Liver (tissue), 9 donors: ENCODE measurements around the gene ITPKB. TPM values are rescaled to one million over a fixed set of nuclear protein-coding genes. Genes with fewer than 3 reads are reported as not detected.

Experiments used
- DNase-seq: peaks from one replicate; pipeline ENCODE4 v3.0.0-alpha.2; 2017; ENCODE audit warnings: low spot score
- H3K27ac ChIP-seq, 2 donors: one replicate each; pipeline ENCODE4 v1.7.0; 2013; ENCODE audit warnings: inconsistent platforms in 2 of 2, low read length in 2 of 2, control low read depth in 1 of 2, low read depth in 1 of 2, mild to moderate bottlenecking in 1 of 2
- H3K27me3 ChIP-seq, 4 donors: one replicate each; pipeline versions ENCODE4 v1.6.1 to v1.7.0; 2013; ENCODE audit warnings: low read length in 3 of 4, inconsistent platforms in 1 of 4, mild to moderate bottlenecking in 1 of 4, moderate library complexity in 1 of 4; ENCODE audit not compliant: control insufficient read depth in 4 of 4, insufficient read depth in 4 of 4
- H3K36me3 ChIP-seq, 4 donors: one replicate each; pipeline versions ENCODE4 v1.6.1 to v1.7.0; 2013; ENCODE audit warnings: low read length in 3 of 4, mild to moderate bottlenecking in 3 of 4, low read depth in 1 of 4, moderate library complexity in 1 of 4; ENCODE audit not compliant: control insufficient read depth in 4 of 4, insufficient read depth in 3 of 4
- H3K4me1 ChIP-seq, 4 donors: one replicate each; pipeline versions ENCODE4 v1.6.1 to v1.7.0; 2013; ENCODE audit warnings: low read length in 3 of 4, mild to moderate bottlenecking in 3 of 4, moderate library complexity in 1 of 4; ENCODE audit not compliant: control insufficient read depth in 4 of 4, insufficient read depth in 4 of 4
- H3K4me3 ChIP-seq, 3 donors: one replicate each; pipeline versions ENCODE4 v1.6.1 to v1.7.0; 2013; ENCODE audit warnings: low read length in 3 of 3, control low read depth in 1 of 3, low read depth in 1 of 3, mild to moderate bottlenecking in 1 of 3
- H3K9ac ChIP-seq, 2 donors: one replicate each; pipeline ENCODE4 v1.7.0; 2013; ENCODE audit warnings: low read length in 2 of 2, mild to moderate bottlenecking in 2 of 2, moderate library complexity in 2 of 2, control low read depth in 1 of 2, low read depth in 1 of 2
- H3K9me3 ChIP-seq, 4 donors: one replicate each; pipeline versions ENCODE4 v1.6.1 to v1.7.0; 2013; ENCODE audit warnings: low read length in 3 of 4; ENCODE audit not compliant: control insufficient read depth in 4 of 4
- FOXA1 ChIP-seq: IDR thresholded peaks from 2 replicates; pipeline ENCODE4 v1.6.1; 2016; ENCODE audit warnings: antibody characterized with exemption
- FOXA2 ChIP-seq: IDR thresholded peaks from 2 replicates; pipeline ENCODE4 v1.6.1; 2016; ENCODE audit warnings: antibody characterized with exemption
- GABPA ChIP-seq, 2 donors: IDR thresholded peaks in 1 of 2; conservative IDR thresholded peaks in 1 of 2; 2 replicates each; pipeline ENCODE4 v1.6.1; 2016; ENCODE audit warnings: antibody characterized with exemption in 2 of 2, mild to moderate bottlenecking in 1 of 2, moderate library complexity in 1 of 2
- HNF4G ChIP-seq: IDR thresholded peaks from 2 replicates; pipeline ENCODE4 v1.6.1; 2016; ENCODE audit warnings: antibody characterized with exemption
- NR2F2 ChIP-seq: IDR thresholded peaks from 2 replicates; pipeline ENCODE4 v1.6.1; 2016; ENCODE audit warnings: antibody characterized with exemption
- RAD21 ChIP-seq, 2 donors: IDR thresholded peaks; 2 replicates each; pipeline ENCODE4 v1.6.1; 2016; ENCODE audit warnings: antibody characterized with exemption in 2 of 2, mild to moderate bottlenecking in 2 of 2
- RXRA ChIP-seq, 2 donors: IDR thresholded peaks; 2 replicates each; pipeline ENCODE4 v1.6.1; 2017 to 2018; ENCODE audit warnings: antibody characterized with exemption in 2 of 2, mild to moderate bottlenecking in 1 of 2
- SP1 ChIP-seq: IDR thresholded peaks from 2 replicates; pipeline ENCODE4 v1.6.1; 2018; ENCODE audit warnings: antibody characterized with exemption, mild to moderate bottlenecking
- TAF1 ChIP-seq: conservative IDR thresholded peaks from 2 replicates; pipeline ENCODE4 v1.6.1; 2016; ENCODE audit warnings: antibody characterized with exemption, mild to moderate bottlenecking
- YY1 ChIP-seq: IDR thresholded peaks from 2 replicates; pipeline ENCODE4 v1.6.1; 2016; ENCODE audit warnings: antibody characterized with exemption, mild to moderate bottlenecking
- WGBS: extraction: QIAGEN DNeasy Blood & Tissue Kit; methylation state at CpG from one replicate; pipeline ENCODE4 v1.1.7; 2013; 5-methylcytosine and 5-hydroxymethylcytosine counted together
- polyA plus RNA-seq, 2 donors: library from polyadenylated mRNA; stranded (reverse) in 1 of 2; unstranded in 1 of 2; fragments of 200-250 nt in 1 of 2; fragments of >200 nt in 1 of 2; fragmentation: Nextera tagmentation in 1 of 2; extraction: Ambion mirVana in 1 of 2; gene quantifications; one replicate each; pipeline versions ENCODE4 v1.2.1 to v1.2.3, GENCODE V29; 2013 to 2015
- total RNA-seq, 2 donors: library from RNA; depleted of rRNA; stranded (reverse); fragments of >200 nt; gene quantifications; one replicate each; pipeline ENCODE4 v1.2.3, GENCODE V29; 2014
- TF ChIP-seq, protein P1 (sequence below): IDR thresholded peaks from 2 replicates; pipeline ENCODE4 v1.6.1; 2016; ENCODE audit warnings: antibody characterized with exemption
- TF ChIP-seq, protein P2 (sequence below): IDR thresholded peaks from 2 replicates; pipeline ENCODE4 v1.6.1; 2016; ENCODE audit warnings: antibody characterized with exemption
- TF ChIP-seq, protein P3 (sequence below): fragments of 150-350 bp; IDR thresholded peaks from 2 replicates; pipeline ENCODE4 v1.5.1; 2017; ENCODE audit warnings: improper control_type of control experiment, low read depth, low read length; ENCODE audit not compliant: missing input control
- TF ChIP-seq, protein P4 (sequence below): IDR thresholded peaks from 2 replicates; pipeline ENCODE4 v1.6.1; 2016; ENCODE audit warnings: antibody characterized with exemption
- TF ChIP-seq, protein P5 (sequence below): IDR thresholded peaks from 2 replicates; pipeline ENCODE4 v1.6.1; 2016; ENCODE audit warnings: antibody characterized with exemption, mild to moderate bottlenecking
- donor health status: healthy.
- donor health status: healthy.
- donor health status: healthy.
- donor health status: healthy.
- donor health status: healthy.

The ITPKB gene
- total and polyA plus RNA-seq, 4 donors = 0.61 to 5.8 (median 3.7) TPM

DNA sequence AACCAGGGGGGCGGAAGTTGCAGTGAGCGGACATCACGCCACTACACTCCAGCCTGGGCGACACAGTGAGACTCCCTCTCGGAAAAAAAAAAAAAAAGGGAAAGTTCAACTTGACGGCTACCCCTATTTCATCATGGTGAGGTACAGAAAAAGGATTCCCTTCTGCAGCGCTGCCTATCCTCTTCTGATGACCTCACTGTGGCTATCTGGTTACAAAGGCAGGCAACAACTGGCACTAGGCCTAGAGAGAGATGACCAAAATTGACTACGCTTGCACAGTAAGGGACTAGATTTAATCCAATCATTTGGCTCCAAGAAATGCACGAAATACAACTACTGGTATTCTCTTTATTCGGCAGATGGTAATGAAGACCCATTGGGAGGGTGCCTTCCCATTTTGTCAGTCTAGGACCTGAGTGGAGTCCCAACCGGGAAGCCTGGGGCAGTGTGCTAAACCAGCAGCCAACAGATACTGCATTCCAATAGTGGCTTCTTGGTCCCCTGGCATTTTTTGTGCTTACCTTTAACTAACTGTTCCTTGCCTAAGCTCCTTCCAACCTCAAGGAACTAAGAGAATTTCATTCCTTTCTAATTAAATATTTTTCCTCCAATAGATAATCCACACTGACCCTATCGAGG lies 36.6 kb downstream of the ITPKB start:
- peaks cover 0 to 8% (median 6%) of the 10 kb centered on the region in 4 donors for H3K4me1 ChIP-seq
- DNase-seq = no peak
- H3K9me3 ChIP-seq = no peaks in the 10 kb centered on the region
- 77% methylated on average over 12 of the region's 12 CpGs for WGBS
- H3K36me3 ChIP-seq = no peaks in the 10 kb centered on the region
- H3K4me3 ChIP-seq = peak overlapping the region in 2 of 3 donors; percentile 59 to 74
- H3K27me3 ChIP-seq = no peaks in the 10 kb centered on the region
- H3K9ac ChIP-seq = peak overlapping the region; percentile 94 to 97
- H3K27ac ChIP-seq = peak overlapping the region; percentile 97
- TF ChIP-seq, protein P1, sequence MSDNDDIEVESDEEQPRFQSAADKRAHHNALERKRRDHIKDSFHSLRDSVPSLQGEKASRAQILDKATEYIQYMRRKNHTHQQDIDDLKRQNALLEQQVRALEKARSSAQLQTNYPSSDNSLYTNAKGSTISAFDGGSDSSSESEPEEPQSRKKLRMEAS = no peak
- TF ChIP-seq RXRA (IDR thresholded peaks at IDR 0.05) (no peak), SP1 (no peak), NR2F2 (no peak), YY1 (no peak), GABPA (IDR thresholded peaks at IDR 0.05 in 1 of 2, conservative IDR thresholded peaks at IDR 0.05 in 1 of 2) (no peak), TAF1 (no peak), FOXA2 (no peak)
- TF ChIP-seq, protein P2, sequence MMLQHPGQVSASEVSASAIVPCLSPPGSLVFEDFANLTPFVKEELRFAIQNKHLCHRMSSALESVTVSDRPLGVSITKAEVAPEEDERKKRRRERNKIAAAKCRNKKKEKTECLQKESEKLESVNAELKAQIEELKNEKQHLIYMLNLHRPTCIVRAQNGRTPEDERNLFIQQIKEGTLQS = no peak
- TF ChIP-seq, protein P3, sequence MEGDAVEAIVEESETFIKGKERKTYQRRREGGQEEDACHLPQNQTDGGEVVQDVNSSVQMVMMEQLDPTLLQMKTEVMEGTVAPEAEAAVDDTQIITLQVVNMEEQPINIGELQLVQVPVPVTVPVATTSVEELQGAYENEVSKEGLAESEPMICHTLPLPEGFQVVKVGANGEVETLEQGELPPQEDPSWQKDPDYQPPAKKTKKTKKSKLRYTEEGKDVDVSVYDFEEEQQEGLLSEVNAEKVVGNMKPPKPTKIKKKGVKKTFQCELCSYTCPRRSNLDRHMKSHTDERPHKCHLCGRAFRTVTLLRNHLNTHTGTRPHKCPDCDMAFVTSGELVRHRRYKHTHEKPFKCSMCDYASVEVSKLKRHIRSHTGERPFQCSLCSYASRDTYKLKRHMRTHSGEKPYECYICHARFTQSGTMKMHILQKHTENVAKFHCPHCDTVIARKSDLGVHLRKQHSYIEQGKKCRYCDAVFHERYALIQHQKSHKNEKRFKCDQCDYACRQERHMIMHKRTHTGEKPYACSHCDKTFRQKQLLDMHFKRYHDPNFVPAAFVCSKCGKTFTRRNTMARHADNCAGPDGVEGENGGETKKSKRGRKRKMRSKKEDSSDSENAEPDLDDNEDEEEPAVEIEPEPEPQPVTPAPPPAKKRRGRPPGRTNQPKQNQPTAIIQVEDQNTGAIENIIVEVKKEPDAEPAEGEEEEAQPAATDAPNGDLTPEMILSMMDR = no peak

DNA sequence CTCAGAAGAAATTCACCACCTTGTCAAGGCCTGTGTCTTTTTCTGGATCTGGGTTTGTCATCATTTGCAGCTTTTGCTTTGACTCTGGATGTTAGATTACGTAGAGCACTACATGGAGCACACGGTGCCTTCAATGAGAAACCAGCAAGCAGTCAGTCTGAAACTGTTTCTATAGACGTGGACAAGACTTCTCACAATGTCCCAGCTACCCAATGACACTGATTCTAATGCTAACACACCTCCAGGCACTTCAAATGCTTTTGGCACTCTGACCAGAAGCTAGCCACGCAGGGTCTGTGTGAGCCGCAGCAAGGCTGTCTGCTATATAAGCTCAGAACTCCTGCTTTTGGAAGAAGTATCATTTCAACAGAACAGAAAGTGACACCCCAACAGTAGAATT lies 38.2 kb downstream of the ITPKB start:
- H3K27me3 ChIP-seq = no peaks in the 10 kb centered on the region
- H3K9ac ChIP-seq = no peak overlapping the region
- H3K4me3 ChIP-seq = no peak overlapping the region
- no peaks in the 10 kb centered on the region for H3K36me3 ChIP-seq
- no peak for TF ChIP-seq FOXA1
- no peak for TF ChIP-seq FOXA2
- TF ChIP-seq, protein P4, sequence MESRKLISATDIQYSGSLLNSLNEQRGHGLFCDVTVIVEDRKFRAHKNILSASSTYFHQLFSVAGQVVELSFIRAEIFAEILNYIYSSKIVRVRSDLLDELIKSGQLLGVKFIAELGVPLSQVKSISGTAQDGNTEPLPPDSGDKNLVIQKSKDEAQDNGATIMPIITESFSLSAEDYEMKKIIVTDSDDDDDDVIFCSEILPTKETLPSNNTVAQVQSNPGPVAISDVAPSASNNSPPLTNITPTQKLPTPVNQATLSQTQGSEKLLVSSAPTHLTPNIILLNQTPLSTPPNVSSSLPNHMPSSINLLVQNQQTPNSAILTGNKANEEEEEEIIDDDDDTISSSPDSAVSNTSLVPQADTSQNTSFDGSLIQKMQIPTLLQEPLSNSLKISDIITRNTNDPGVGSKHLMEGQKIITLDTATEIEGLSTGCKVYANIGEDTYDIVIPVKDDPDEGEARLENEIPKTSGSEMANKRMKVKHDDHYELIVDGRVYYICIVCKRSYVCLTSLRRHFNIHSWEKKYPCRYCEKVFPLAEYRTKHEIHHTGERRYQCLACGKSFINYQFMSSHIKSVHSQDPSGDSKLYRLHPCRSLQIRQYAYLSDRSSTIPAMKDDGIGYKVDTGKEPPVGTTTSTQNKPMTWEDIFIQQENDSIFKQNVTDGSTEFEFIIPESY = no peak
- TF ChIP-seq, protein P5, sequence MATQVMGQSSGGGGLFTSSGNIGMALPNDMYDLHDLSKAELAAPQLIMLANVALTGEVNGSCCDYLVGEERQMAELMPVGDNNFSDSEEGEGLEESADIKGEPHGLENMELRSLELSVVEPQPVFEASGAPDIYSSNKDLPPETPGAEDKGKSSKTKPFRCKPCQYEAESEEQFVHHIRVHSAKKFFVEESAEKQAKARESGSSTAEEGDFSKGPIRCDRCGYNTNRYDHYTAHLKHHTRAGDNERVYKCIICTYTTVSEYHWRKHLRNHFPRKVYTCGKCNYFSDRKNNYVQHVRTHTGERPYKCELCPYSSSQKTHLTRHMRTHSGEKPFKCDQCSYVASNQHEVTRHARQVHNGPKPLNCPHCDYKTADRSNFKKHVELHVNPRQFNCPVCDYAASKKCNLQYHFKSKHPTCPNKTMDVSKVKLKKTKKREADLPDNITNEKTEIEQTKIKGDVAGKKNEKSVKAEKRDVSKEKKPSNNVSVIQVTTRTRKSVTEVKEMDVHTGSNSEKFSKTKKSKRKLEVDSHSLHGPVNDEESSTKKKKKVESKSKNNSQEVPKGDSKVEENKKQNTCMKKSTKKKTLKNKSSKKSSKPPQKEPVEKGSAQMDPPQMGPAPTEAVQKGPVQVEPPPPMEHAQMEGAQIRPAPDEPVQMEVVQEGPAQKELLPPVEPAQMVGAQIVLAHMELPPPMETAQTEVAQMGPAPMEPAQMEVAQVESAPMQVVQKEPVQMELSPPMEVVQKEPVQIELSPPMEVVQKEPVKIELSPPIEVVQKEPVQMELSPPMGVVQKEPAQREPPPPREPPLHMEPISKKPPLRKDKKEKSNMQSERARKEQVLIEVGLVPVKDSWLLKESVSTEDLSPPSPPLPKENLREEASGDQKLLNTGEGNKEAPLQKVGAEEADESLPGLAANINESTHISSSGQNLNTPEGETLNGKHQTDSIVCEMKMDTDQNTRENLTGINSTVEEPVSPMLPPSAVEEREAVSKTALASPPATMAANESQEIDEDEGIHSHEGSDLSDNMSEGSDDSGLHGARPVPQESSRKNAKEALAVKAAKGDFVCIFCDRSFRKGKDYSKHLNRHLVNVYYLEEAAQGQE = no peak
- TF ChIP-seq SP1 = no peak
- TF ChIP-seq NR2F2 = no peak
- TF ChIP-seq RAD21 (IDR thresholded peaks at IDR 0.05) = no peak
- TF ChIP-seq, protein P2 = no peak
- no peak for TF ChIP-seq YY1
- TF ChIP-seq HNF4G = no peak
- 92% methylated on average over 5 of the region's 5 CpGs for WGBS
- peaks cover 0 to 14% (median 13%) of the 10 kb centered on the region in 4 donors for H3K4me1 ChIP-seq
- no peaks in the 10 kb centered on the region for H3K9me3 ChIP-seq
- H3K27ac ChIP-seq = no peak overlapping the region
- DNase-seq = no peak
